Skeletal muscle satellite cell (primary cell): ENCODE results near the gene IDI1.

Experiments
- H3K27me3 ChIP-seq: 2 replicates; pipeline ENCODE4 v1.7.0; 2013; ENCODE audit warnings: low read length; ENCODE audit not compliant: control insufficient read depth, insufficient read depth
- H3K36me3 ChIP-seq: 2 replicates; pipeline ENCODE4 v1.7.0; 2013; ENCODE audit warnings: mild to moderate bottlenecking, control low read depth, low read length; ENCODE audit not compliant: insufficient read depth
- H3K4me1 ChIP-seq: 2 replicates; pipeline ENCODE4 v1.7.0; 2013; ENCODE audit warnings: low read length; ENCODE audit not compliant: control insufficient read depth, insufficient read depth
- H3K4me2 ChIP-seq: 2 replicates; pipeline ENCODE4 v1.7.0; 2013; ENCODE audit warnings: mild to moderate bottlenecking, low read length
- H3K4me3 ChIP-seq: 2 replicates; pipeline ENCODE4 v1.7.0; 2013; ENCODE audit warnings: low read length
- H3K9ac ChIP-seq: 2 replicates; pipeline ENCODE4 v1.7.0; 2013; ENCODE audit warnings: mild to moderate bottlenecking, low read depth, low read length, moderate library complexity
- H3K9me3 ChIP-seq: replicated peaks from 2 replicates; pipeline ENCODE4 v1.7.0; 2013; ENCODE audit warnings: mild to moderate bottlenecking, control low read depth, low read length

The IDI1 gene

GRCh38 chr10:1009071-1009494 is 39.8 kb downstream of the IDI1 start:
- H3K4me3 ChIP-seq = no peak overlapping the region
- peaks cover 81% of the 10 kb centered on the region for H3K36me3 ChIP-seq
- H3K4me2 ChIP-seq = no peak overlapping the region
- H3K9ac ChIP-seq = no peak overlapping the region
- H3K9me3 ChIP-seq = no peaks in the 10 kb centered on the region
- H3K4me1 ChIP-seq = no peaks in the 10 kb centered on the region
- H3K27me3 ChIP-seq = no peaks in the 10 kb centered on the region

DNA sequence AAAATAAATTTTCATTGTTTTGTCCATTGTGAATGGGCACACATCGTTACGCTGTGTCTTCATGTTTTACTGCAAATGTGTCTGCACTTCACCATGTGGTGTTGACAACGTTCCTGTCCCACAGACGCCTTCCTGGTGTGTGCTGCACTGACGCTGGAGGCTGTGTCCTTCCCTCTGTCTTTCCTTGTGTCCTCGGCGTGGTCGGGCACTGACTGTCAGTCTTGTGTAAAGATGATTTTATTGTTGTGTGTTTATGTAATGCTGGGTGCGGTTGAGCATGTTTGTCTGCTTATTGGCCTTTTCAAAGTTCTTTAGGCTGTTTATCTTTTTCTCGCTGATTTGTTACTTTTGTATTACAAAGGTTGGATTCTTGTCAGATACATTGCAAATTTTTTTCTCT is 41.3 kb downstream of the IDI1 start:
- H3K36me3 ChIP-seq = peaks cover 87% of the 10 kb centered on the region
- no peaks in the 10 kb centered on the region for H3K27me3 ChIP-seq
- H3K4me1 ChIP-seq = no peaks in the 10 kb centered on the region
- H3K4me2 ChIP-seq = no peak overlapping the region
- H3K4me3 ChIP-seq = no peak overlapping the region
- H3K9me3 ChIP-seq = no peaks in the 10 kb centered on the region
- H3K9ac ChIP-seq = no peak overlapping the region

DNA sequence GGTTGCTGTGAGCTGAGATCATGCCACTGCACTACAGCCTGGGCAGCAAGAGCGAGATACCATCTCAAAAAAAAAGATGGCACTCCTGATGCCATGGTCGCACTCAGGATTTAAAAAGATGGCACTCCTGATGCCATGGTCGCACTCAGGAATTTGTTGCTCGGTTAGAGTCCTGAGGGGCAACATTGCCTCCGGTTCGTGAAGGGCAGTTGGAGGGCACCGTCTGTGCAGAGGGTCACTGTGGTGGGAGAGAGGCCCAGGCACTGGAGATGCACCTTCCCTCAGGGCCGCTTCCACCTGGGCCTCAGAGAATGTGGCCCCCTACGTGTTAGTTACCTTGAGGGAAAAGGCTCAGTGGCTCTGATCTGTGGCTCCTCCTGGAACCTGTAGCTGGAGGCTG is 42.3 kb downstream of the IDI1 start:
- Histone ChIP-seq H3K9me3 (no peaks in the 10 kb centered on the region), H3K27me3 (no peaks in the 10 kb centered on the region), H3K4me2 (no peak overlapping the region), H3K36me3 (peaks cover 85% of the 10 kb centered on the region), H3K9ac (no peak overlapping the region), H3K4me1 (no peaks in the 10 kb centered on the region), H3K4me3 (no peak overlapping the region)

DNA sequence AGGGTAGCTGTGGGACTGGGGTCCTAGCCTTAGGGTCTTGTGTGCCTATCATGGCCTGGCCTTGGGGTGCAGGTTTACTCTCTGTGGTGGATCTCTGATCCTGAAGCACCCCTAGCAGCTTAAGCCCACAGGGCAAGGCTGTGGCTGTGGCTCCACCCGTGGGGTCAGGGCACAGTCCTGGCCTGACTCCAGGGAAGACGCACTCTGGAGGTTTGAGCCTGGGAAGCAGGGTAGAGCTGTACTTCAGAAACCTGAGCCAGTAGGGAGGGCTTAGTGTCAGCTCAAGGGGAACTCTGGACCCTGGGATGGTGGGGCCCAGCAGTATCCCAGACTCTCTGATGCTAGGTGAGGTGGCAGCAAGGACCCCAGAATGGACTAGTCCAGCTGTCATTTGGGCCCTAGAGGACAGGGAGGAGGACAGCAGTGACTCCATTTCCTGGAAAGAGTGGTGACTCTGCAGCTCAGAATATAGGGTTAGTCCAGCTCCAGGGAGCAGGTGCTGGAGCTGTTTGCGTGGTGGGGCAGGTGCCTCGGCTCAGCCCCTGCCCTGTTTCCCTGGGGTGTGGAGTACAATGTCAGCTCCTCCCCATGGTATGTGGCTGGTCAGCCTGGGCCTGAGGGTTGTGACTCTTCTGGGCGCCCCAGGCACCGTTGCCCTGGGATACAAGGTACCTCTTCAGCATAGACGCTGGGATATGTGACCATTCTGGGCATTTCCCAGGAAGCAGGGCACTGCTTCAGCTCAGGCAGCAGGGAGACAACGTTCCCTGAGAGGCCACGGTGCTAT is 44.8 kb downstream of the IDI1 start:
- H3K27me3 ChIP-seq = no peaks in the 10 kb centered on the region
- no peak overlapping the region for H3K9ac ChIP-seq
- no peak overlapping the region for H3K4me2 ChIP-seq
- no peaks in the 10 kb centered on the region for H3K4me1 ChIP-seq
- no peak overlapping the region for H3K4me3 ChIP-seq
- peaks cover 85% of the 10 kb centered on the region for H3K36me3 ChIP-seq
- H3K9me3 ChIP-seq = no peaks in the 10 kb centered on the region

GRCh38 chr10:1002425-1003006 is 46.4 kb downstream of the IDI1 start:
- no peaks in the 10 kb centered on the region for H3K9me3 ChIP-seq
- H3K4me3 ChIP-seq = no peak overlapping the region
- no peaks in the 10 kb centered on the region for H3K27me3 ChIP-seq
- no peak overlapping the region for H3K9ac ChIP-seq
- no peak overlapping the region for H3K4me2 ChIP-seq
- H3K4me1 ChIP-seq = no peaks in the 10 kb centered on the region
- peaks cover 92% of the 10 kb centered on the region for H3K36me3 ChIP-seq

DNA sequence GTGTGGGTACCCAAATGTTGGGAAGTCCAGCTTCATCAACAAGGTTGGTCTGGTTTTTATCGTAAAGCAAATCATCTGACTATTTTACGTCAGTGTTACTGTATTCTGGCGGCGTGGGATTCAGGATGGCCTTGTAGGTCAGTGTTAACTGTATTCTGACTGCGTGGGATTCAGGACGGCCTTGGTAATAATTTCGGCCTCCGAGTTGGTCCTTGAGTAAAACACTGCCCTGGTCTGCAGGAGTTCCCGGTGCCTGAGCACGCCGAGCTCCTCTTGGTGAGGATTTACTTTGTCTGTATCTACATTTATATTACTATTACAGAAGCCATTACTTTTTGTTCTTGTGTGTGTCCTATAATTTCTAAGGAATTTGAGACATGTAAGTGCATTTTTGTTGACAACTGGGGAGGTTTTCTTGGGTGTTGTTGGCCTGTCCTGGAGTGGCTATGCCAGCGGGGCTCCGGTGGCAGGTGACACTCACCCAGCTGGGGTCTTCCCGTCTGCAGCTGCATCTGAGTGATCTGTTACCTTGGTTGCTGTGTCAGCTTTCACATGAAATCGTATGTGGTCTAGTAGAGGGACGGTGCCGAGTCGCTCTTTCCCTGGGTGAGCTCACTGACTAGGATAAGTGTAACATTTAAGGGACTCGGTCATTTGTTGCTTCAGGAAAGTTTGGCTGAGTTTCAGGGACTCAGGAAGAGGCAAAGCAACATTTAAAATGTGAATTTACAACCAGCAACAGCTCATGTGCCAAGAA is 51.5 kb downstream of the IDI1 start:
- no peaks in the 10 kb centered on the region for H3K27me3 ChIP-seq
- H3K4me1 ChIP-seq = no peaks in the 10 kb centered on the region
- H3K9ac ChIP-seq = no peak overlapping the region
- peaks cover 95% of the 10 kb centered on the region for H3K36me3 ChIP-seq
- H3K4me3 ChIP-seq = no peak overlapping the region
- no peak overlapping the region for H3K4me2 ChIP-seq
- H3K9me3 ChIP-seq = no peaks in the 10 kb centered on the region

DNA sequence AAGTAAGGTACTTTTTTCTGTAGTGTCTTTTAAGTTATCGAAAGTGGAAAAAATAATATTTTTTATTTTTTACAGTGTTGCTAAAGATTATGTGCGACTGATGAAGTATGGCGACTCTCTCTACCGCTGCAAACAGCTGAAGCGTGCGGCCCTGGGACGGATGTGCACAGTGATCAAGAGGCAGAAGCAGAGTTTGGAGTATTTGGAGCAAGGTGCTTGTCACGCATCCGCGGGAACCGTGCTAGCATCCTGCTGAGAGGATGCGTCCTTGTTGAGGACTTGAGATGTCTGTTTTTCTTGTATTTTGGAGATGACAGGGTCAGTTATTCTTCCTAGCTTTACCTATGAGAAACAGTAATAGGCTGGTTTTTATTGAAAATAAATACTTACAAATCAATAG is 52.9 kb downstream of the IDI1 start:
- H3K36me3 ChIP-seq = peaks cover 88% of the 10 kb centered on the region
- H3K9me3 ChIP-seq = no peaks in the 10 kb centered on the region
- no peak overlapping the region for H3K4me2 ChIP-seq
- H3K4me1 ChIP-seq = peaks cover under 1% of the 10 kb centered on the region
- no peaks in the 10 kb centered on the region for H3K27me3 ChIP-seq
- H3K4me3 ChIP-seq = no peak overlapping the region
- no peak overlapping the region for H3K9ac ChIP-seq

- Histone ChIP-seq H3K9me3 (no peaks in the 10 kb centered on the region), H3K4me3 (no peak overlapping the region), H3K27me3 (no peaks in the 10 kb centered on the region), H3K9ac (no peak overlapping the region), H3K4me1 (peaks cover 6% of the 10 kb centered on the region), H3K4me2 (no peak overlapping the region), H3K36me3 (peaks cover 88% of the 10 kb centered on the region)
Measured at GRCh38 chr10:995559-995926, 53.4 kb downstream of the IDI1 start.

DNA sequence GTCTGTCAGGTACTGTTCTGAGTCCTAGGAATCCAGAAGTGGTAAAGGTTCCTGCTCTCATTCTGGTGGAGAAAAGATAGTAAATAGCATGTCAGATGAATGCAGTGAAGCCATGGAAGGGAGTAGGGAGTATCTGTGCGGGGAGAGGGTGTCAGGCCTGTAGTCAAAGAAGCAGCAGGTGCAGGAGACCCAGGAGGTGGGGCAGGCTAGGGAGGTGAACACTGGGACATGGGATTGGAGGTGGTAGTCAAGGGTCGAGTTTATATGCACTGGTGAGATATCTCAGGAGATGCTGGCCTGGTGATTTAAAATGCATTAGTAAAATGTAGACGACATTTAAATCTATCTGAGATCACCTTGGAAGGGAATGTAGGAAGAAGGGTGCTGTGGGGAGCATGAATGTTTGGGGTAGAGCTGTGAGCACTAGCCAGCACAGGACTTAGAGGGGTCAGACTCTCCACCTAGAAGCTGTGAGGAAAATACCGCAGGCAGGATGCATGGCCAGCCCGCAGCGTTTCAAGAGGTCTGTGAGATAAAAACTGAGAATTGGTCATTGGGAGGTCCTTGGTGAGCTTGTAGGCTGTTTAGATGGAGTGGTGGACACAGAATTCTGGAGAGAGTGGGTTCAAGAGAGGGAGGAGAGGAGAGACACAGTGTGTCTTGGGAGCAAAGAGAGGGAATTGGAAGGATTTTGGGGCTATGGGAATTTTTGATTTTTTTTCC is 53.9 kb downstream of the IDI1 start:
- Histone ChIP-seq H3K4me3 (no peak overlapping the region), H3K36me3 (peaks cover 87% of the 10 kb centered on the region), H3K4me2 (no peak overlapping the region), H3K9me3 (no peaks in the 10 kb centered on the region), H3K9ac (no peak overlapping the region), H3K4me1 (peaks cover 7% of the 10 kb centered on the region), H3K27me3 (no peaks in the 10 kb centered on the region)

- Histone ChIP-seq H3K27me3 (no peaks in the 10 kb centered on the region), H3K36me3 (peaks cover 74% of the 10 kb centered on the region), H3K9ac (no peak overlapping the region), H3K4me3 (no peak overlapping the region), H3K4me1 (peaks cover 18% of the 10 kb centered on the region), H3K9me3 (no peaks in the 10 kb centered on the region), H3K4me2 (no peak overlapping the region)
Measured at GRCh38 chr10:992871-993270, 56.0 kb downstream of the IDI1 start.

DNA sequence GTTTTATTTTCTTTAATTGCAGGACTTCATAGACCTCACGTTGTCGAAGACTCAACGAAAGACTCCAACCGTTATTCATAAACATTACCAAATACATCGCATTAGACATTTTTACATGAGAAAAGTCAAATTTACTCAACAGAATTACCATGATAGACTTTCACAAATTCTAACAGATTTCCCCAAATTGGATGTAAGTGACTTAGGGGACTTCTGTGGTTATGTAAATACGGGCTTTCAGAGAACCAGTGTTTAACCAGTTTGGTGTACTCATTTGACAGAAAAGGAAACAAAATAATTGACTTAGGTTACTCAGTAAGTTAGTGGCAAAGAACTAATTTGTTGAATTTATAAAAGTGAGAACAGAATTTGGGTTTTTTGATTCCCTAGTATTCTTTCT is 56.5 kb downstream of the IDI1 start:
- Histone ChIP-seq H3K9me3 (no peaks in the 10 kb centered on the region), H3K4me3 (no peak overlapping the region), H3K4me2 (no peak overlapping the region), H3K36me3 (peaks cover 70% of the 10 kb centered on the region), H3K4me1 (peaks cover 18% of the 10 kb centered on the region), H3K27me3 (no peaks in the 10 kb centered on the region), H3K9ac (no peak overlapping the region)
